Measurements from ENCODE around the gene WBP4.

GRCh38 chr13:41132512-41133152 lies 71.3 kb downstream of the WBP4 start, which contains the start of gene KBTBD6:
- TF ChIP-seq CTCF (IDR thresholded peaks at IDR 0.05) (peak in 1 of 3 experiments; percentile 3), POLR2AphosphoS5 (IDR thresholded peaks at IDR 0.05; ENCODE audit: insufficient read depth in 1 of 2, low read depth in 1 of 2) (peak; percentile 96 to 99), POLR2A (IDR thresholded peaks at IDR 0.05) (peak; percentile 30 to 49)
